ENCODE results near the gene CREBRF. TPM values are rescaled to one million over a fixed set of nuclear protein-coding genes. Genes with fewer than 3 reads are reported as not detected.

CREBRF gene
- total and polyA plus RNA-seq, 2 experiments from 2014 or later, result 3.2 to 14.6 TPM

- Histone ChIP-seq H3K4me2 (ENCODE audit: unreplicated experiment) (peak overlapping the region; percentile 86), H3K9me3 (ENCODE audit: low read depth) (no peaks in the 10 kb centered on the region), H4K20me1 (ENCODE audit: insufficient read depth) (no peaks in the 10 kb centered on the region), H3K36me3 (ENCODE audit: low read depth) (no peaks in the 10 kb centered on the region), H3K79me2 (ENCODE audit: insufficient read depth) (peaks cover 24% of the 10 kb centered on the region), H3K4me1 (ENCODE audit: insufficient read depth) (peaks cover 24% of the 10 kb centered on the region), H3F3A (ENCODE audit: insufficient read depth) (peaks cover 26% of the 10 kb centered on the region), H3K9me2 (ENCODE audit: insufficient read depth) (no peaks in the 10 kb centered on the region), H3K4me3 (peak overlapping the region; percentile 93), H3K27ac (no peak overlapping the region), H3K9ac (peak overlapping the region; percentile 92), H3K27me3 (replicated peaks; ENCODE audit: insufficient read depth) (no peaks in the 10 kb centered on the region), H2AFZ (peak overlapping the region; percentile 92)
- in situ Hi-C loops (cut with MboI), result no loop called here
- WGBS, 2 experiments (ENCODE audit: low coverage in 1 of 2, low lambda C conversion rate in 2 of 2, missing lambda C conversion rate in 2 of 2), result 21% methylated on average over 10 of the region's 10 CpGs
- no peak for DNase-seq
- no peak for TF ChIP-seq EZH2 (IDR thresholded peaks at IDR 0.05; ENCODE audit: insufficient read depth, poor library complexity, severe bottlenecking)
- TF ChIP-seq EZH2phosphoT487 (IDR thresholded peaks at IDR 0.05; ENCODE audit: insufficient read depth, low read depth), result no peak
These were observed 970 bp upstream of the CREBRF start for GRCh38 chr5:173055042-173055721.

- Histone ChIP-seq H3F3A (ENCODE audit: insufficient read depth) (peaks cover 23% of the 10 kb centered on the region), H3K9me2 (ENCODE audit: insufficient read depth) (no peaks in the 10 kb centered on the region), H3K27ac (no peak overlapping the region), H3K9me3 (ENCODE audit: low read depth) (no peaks in the 10 kb centered on the region), H3K9ac (peak overlapping the region; percentile 92), H3K4me2 (ENCODE audit: unreplicated experiment) (peak overlapping the region; percentile 86), H3K36me3 (ENCODE audit: low read depth) (no peaks in the 10 kb centered on the region), H3K27me3 (replicated peaks; ENCODE audit: insufficient read depth) (no peaks in the 10 kb centered on the region), H3K4me1 (ENCODE audit: insufficient read depth) (peaks cover 21% of the 10 kb centered on the region), H3K4me3 (peak overlapping the region; percentile 93), H2AFZ (peak overlapping the region; percentile 92), H4K20me1 (ENCODE audit: insufficient read depth) (no peaks in the 10 kb centered on the region), H3K79me2 (ENCODE audit: insufficient read depth) (peaks cover 29% of the 10 kb centered on the region)
- DNase-seq, result peak; percentile 31
- in situ Hi-C loops (cut with MboI), result no loop called here
- 1 to 4% methylated on average over 11 of the region's 11 CpGs for WGBS, 2 experiments (ENCODE audit: low coverage in 1 of 2, low lambda C conversion rate in 2 of 2, missing lambda C conversion rate in 2 of 2)
- TF ChIP-seq EZH2phosphoT487 (IDR thresholded peaks at IDR 0.05; ENCODE audit: insufficient read depth, low read depth) (no peak), EZH2 (IDR thresholded peaks at IDR 0.05; ENCODE audit: insufficient read depth, poor library complexity, severe bottlenecking) (no peak)
These were observed 500 bp upstream of the CREBRF start for GRCh38 chr5:173055722-173055982.

DNA sequence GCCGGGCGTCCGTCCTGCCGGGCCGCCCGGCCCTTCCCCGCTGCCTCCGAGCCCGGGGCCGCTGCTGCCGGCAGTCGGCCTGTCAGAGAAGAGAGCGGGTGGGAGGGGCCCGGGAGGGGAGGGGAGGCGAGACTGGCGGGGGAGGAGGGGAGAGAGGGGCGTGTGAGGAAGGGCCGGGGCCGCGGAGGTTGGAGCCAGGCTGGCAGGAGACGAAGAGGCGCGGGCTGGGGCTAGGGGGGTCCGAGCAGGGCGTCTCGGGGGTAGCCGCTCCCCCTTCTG lies 570 bp downstream of the CREBRF start:
- H3K36me3 ChIP-seq (ENCODE audit: low read depth), result no peaks in the 10 kb centered on the region
- no peaks in the 10 kb centered on the region for H3K27me3 ChIP-seq (replicated peaks; ENCODE audit: insufficient read depth)
- 1% methylated on average over 27 of the region's 27 CpGs; no CpG with 5 or more reads in 1 of the 2 experiments for WGBS, 2 experiments (ENCODE audit: low coverage in 1 of 2, low lambda C conversion rate in 2 of 2, missing lambda C conversion rate in 2 of 2)
- H3K4me3 ChIP-seq, result peak overlapping the region; percentile 93
- no peaks in the 10 kb centered on the region for H4K20me1 ChIP-seq (ENCODE audit: insufficient read depth)
- H3K4me2 ChIP-seq (ENCODE audit: unreplicated experiment), result peak overlapping the region; percentile 74
- in situ Hi-C loops (cut with MboI), result no loop called here
- no peak for DNase-seq
- H2AFZ ChIP-seq, result peak overlapping the region; percentile 38; the same call in 1 of the 2 replicates
- H3K27ac ChIP-seq, result peak overlapping the region; percentile 91
- H3K79me2 ChIP-seq (ENCODE audit: insufficient read depth), result peaks cover 40% of the 10 kb centered on the region
- no peaks in the 10 kb centered on the region for H3K9me3 ChIP-seq (ENCODE audit: low read depth)
- H3K4me1 ChIP-seq (ENCODE audit: insufficient read depth), result peaks cover 10% of the 10 kb centered on the region
- peak overlapping the region; percentile 92 for H3K9ac ChIP-seq
- TF ChIP-seq EZH2 (IDR thresholded peaks at IDR 0.05; ENCODE audit: insufficient read depth, poor library complexity, severe bottlenecking), result no peak
- no peak for TF ChIP-seq EZH2phosphoT487 (IDR thresholded peaks at IDR 0.05; ENCODE audit: insufficient read depth, low read depth)
- H3K9me2 ChIP-seq (ENCODE audit: insufficient read depth), result no peaks in the 10 kb centered on the region
- H3F3A ChIP-seq (ENCODE audit: insufficient read depth), result peaks cover 20% of the 10 kb centered on the region

- H3K4me2 ChIP-seq (ENCODE audit: unreplicated experiment), result peak overlapping the region; percentile 99
- no peaks in the 10 kb centered on the region for H4K20me1 ChIP-seq (ENCODE audit: insufficient read depth)
- no peaks in the 10 kb centered on the region for H3K36me3 ChIP-seq (ENCODE audit: low read depth)
- H3K79me2 ChIP-seq (ENCODE audit: insufficient read depth), result peaks cover 45% of the 10 kb centered on the region
- H3K9ac ChIP-seq, result peak overlapping the region; percentile 92
- peak overlapping the region; percentile 91 for H3K27ac ChIP-seq
- WGBS, 2 experiments (ENCODE audit: low coverage in 1 of 2, low lambda C conversion rate in 2 of 2, missing lambda C conversion rate in 2 of 2), result 1 to 2% methylated on average over 20 to 38 of the region's 38 CpGs
- DNase-seq, result peak; percentile 99
- no peaks in the 10 kb centered on the region for H3K27me3 ChIP-seq (replicated peaks; ENCODE audit: insufficient read depth)
- H2AFZ ChIP-seq, result peak overlapping the region; percentile 89
- no peaks in the 10 kb centered on the region for H3K9me2 ChIP-seq (ENCODE audit: insufficient read depth)
- H3K4me3 ChIP-seq, result peak overlapping the region; percentile 93
- in situ Hi-C loops (cut with MboI), result no loop called here
- H3F3A ChIP-seq (ENCODE audit: insufficient read depth), result peaks cover 20% of the 10 kb centered on the region
- peaks cover 6% of the 10 kb centered on the region for H3K4me1 ChIP-seq (ENCODE audit: insufficient read depth)
- H3K9me3 ChIP-seq (ENCODE audit: low read depth), result no peaks in the 10 kb centered on the region
- TF ChIP-seq EZH2phosphoT487 (IDR thresholded peaks at IDR 0.05; ENCODE audit: insufficient read depth, low read depth) (no peak), EZH2 (IDR thresholded peaks at IDR 0.05; ENCODE audit: insufficient read depth, poor library complexity, severe bottlenecking) (no peak)
These were observed 1.1 kb downstream of the CREBRF start for GRCh38 chr5:173057062-173057924.

Measured in GM23248 (cell line).